CD4-positive, alpha-beta T cell treated with Interleukin-2 at 100 ng/mL for 4 hours (primary cell): ENCODE results near the gene COL6A5.
"Not testable (repeated sequence)": the region's sequence is repeated elsewhere in the genome, so short reads cannot be mapped to it uniquely, and the experiment has no call there.

ENCODE experiments used
- DNase-seq: peaks from one replicate; pipeline ENCODE4 v3.0.0-alpha.2; 2020; ENCODE audit warnings: low spot score

The COL6A5 gene

GRCh38 chr3:130384476-130385025, 39.1 kb downstream of the COL6A5 start:
- DNase-seq: no peak

GRCh38 chr3:130386604-130387263, 41.3 kb downstream of the COL6A5 start:
- no peak for DNase-seq

- no peak for DNase-seq
Measured at GRCh38 chr3:130389743-130390478, 44.4 kb downstream of the COL6A5 start.

- DNase-seq: no peak
Measured at GRCh38 chr3:130392266-130392665, 46.8 kb downstream of the COL6A5 start.

DNA sequence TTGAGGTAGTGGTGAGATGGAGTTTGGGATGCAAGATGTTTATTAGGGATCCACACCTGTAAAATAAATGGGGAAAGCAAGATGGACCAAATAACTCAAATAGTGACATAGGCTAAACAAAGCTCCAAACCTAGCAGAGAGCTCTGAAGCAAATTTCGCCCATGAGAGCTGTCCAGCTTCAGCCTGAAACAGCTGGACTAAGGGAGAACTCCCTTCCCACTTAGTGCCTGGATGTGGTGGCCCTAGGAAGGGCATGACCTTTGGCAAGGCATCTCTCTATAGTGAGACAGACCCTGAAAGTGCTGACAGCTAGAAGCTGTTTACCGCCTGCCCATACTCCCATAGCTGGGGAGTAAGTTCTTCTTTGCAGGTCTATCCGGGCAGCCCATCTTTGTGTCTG, 48.1 kb downstream of the COL6A5 start:
- no peak for DNase-seq

DNA sequence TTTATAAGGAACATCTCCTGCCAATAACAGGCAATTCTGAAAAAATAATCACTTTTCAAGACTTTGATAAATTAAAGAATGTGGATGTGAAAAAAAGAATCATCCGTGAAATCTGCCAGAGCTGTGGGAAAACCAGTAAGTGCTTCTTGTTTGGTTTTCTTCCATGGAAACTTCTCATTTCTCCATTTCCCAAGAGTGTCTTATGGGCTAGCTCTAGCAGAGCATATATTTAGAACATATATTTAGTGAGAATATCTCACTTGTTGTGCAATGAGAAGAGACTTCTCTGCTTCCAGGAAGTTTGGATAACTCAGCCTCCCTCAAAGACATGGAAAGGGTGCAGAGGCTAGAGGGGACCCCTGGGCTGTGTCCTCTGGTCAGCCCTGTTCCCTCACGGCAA, 49.9 kb downstream of the COL6A5 start:
- DNase-seq: no peak

GRCh38 chr3:130395916-130396315, 50.4 kb downstream of the COL6A5 start:
- DNase-seq: no peak

DNA sequence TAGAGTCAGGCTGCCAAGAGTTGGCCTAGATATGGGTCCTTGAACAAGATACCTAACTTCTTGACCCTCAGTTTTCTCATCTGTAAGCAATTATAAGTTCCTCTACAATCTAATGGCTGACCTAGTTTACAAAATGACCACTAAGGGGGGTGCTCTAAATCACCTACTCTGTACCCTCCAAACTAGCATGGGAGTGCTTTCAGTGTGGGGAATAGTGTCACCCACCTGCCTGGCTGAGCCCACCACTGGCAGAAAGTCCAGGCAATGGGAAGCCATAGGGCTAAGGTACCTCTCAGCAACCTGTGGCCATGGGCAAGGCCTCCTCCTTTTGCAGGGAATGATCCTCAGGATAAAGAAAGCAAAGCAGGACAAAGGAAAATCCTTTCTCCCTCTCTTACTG, 58.9 kb downstream of the COL6A5 start:
- DNase-seq: no peak

DNA sequence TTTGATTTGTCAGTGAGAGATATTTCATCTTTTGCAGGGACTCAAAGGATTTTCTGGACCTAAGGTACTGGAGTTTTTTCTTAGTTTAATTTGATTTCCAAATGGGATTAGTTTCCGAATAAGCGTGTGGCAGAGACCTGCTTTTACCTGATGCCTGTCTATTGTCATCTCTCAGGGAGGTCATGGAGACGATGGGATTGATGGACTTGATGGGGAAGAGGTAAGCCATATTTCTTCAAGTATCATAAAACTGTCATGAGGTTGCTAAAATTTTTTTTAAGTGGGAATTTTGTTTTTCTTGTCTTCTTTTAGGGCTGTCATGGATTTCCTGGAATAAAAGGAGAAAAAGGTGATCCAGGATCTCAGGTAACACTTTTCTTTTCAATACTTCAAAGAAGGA, 60.5 kb downstream of the COL6A5 start:
- no peak for DNase-seq

DNA sequence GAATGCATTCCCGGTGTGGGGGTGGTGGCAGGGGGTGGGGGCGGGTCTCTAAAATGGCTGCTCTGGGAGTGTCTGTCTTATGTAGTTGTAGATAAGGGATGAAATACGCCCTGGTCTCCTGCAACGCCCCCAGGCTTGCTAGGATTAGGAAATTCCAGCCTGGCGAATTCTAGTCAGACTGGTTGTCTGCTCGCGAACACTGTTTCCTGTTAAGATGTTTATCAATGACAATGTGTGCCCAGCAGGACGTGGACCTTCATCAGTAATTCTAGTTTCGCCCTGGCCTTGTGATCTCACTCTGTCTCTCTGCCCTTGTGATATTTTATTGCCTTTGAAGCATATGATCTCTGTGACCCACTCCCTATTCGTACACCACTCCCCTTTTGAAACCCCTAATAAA, 62.8 kb downstream of the COL6A5 start:
- not testable (repeated sequence) for DNase-seq

- no peak for DNase-seq
Measured at GRCh38 chr3:130411320-130411719, 65.8 kb downstream of the COL6A5 start.

- DNase-seq: no peak
Measured at GRCh38 chr3:130412991-130413560, 67.6 kb downstream of the COL6A5 start.

GRCh38 chr3:130414457-130414856, 69.0 kb downstream of the COL6A5 start:
- DNase-seq: no peak

DNA sequence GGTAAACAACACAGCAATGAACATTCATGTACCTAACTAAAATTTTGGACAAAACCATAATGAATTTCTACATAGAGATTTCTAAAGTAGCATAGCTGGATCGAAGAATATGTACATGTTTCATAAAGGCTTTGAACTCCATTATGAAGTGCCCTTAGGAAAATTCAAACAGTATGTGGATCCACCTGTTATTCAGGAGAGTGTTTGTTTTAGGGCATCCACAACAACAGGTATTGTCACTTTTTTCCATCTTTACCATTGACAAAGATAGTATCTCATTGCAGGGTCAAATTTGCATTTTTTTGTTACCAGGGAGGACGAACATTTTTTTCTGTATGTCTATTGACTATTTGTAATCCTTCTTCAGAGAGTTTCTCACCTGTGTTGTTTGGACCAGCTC, 75.0 kb downstream of the COL6A5 start:
- no peak for DNase-seq

- no peak for DNase-seq
Measured at GRCh38 chr3:130423064-130423463, 77.6 kb downstream of the COL6A5 start.

DNA sequence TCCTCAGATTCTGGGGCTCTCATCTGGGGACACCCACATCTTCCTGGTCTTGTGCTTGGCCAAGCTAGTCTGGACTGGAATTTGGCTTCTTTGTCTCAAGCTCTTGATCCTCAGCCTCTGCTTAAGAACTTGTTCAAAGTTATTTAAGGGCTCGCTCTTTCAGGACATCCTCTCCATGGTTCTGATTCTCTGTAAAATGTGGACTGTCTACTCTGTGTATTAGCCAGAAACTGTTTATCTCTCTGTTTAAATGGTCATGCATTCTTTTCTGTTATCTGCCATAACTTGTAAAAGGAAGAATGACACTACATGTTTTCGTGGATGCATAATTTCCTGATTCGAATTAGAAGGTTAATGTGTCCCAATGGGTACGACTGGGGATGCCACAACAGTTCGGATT, 79.4 kb downstream of the COL6A5 start:
- no peak for DNase-seq

- DNase-seq: no peak
Measured at GRCh38 chr3:130425484-130425883, 80.0 kb downstream of the COL6A5 start.

- DNase-seq: no peak
Measured at GRCh38 chr3:130426206-130426605, 80.7 kb downstream of the COL6A5 start.

- no peak for DNase-seq
Measured at GRCh38 chr3:130428871-130429712, 83.6 kb downstream of the COL6A5 start.

- DNase-seq: no peak
Measured at GRCh38 chr3:130429713-130430023, 84.2 kb downstream of the COL6A5 start.

DNA sequence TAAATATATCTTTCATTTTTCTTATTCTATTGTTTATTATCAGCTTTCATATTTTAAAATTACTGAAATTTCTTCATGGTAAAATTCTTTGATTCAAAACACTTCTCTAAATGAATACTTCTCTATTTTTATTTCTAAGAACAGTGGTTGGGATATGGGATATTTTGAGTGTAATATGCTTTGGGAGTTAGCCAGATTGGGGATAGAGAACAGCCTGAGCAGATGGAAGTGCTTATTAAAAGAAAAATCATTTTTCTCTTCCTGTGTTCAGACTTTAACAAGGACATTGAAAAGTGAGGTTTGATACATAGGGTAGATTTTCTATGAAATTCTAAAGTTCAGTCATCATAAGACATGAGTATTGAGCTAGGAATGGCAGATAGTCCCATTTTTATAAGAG, 84.8 kb downstream of the COL6A5 start:
- no peak for DNase-seq

DNA sequence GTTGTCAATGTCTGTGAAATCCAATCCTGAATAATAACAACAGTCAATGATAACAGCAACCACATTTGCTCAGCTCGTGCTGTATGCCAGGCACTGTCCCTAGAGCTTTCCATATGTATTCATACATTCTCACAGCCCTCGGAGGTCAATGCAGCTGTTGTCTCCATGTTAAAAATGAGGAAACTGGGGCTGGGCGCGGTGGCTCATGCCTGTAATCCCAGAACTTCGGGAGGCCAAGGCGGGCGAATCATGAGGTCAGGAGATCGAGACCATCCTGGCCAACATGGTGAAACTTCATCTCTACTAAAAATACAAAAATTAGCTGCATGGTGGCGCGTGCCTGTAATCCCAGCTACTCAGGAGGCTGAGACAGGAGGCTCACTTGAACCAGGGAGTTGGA, 86.6 kb downstream of the COL6A5 start:
- not testable (repeated sequence) for DNase-seq
